T-helper 1 cell treated with Interleukin-12 subunit alpha and Interleukin-12 subunit beta and Interleukin-4 antibody, amounts not matched to agents 30 μg/mL and 1 μg/mL, for 36 hours (primary cell): ENCODE data around the gene ADARB1.

Experiments
- H3K27ac Mint-ChIP-seq: one replicate; pipeline ENCODE4 v1.8.0; 2021; ENCODE audit warnings: mild to moderate bottlenecking, mixed read lengths
- H3K27me3 Mint-ChIP-seq: one replicate; pipeline ENCODE4 v1.8.0; 2021; ENCODE audit warnings: low read depth, mixed read lengths
- H3K36me3 Mint-ChIP-seq: one replicate; pipeline ENCODE4 v1.8.0; 2021; ENCODE audit warnings: low read depth, mixed read lengths
- H3K4me1 Mint-ChIP-seq: one replicate; pipeline ENCODE4 v1.8.0; 2021; ENCODE audit warnings: low read depth, mixed read lengths
- H3K4me3 Mint-ChIP-seq: one replicate; pipeline ENCODE4 v1.8.0; 2021; ENCODE audit warnings: mild to moderate bottlenecking, moderate library complexity, mixed read lengths
- H3K9me3 Mint-ChIP-seq: one replicate; pipeline ENCODE4 v1.8.0; 2021; ENCODE audit warnings: mixed read lengths

ADARB1 gene

DNA sequence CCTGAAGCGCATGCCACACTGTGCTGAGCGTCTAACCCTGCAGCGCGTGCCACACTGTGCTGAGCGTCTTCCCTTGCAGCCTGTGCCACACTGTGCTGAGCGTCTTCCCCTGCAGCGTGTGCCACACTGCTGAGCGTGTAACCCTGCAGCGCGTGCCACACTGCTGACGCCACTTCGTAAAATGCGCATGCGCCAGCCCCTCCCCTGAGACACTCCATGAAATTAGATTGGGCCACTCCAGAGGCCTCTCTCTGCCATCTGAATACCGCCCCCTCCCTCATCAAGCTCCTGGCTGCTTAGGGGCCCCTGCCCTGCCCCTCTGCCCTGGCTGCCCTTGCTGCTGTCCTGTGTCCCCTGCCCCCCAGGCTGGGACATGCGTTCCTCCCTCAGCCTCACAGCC is 128.5 kb downstream of the ADARB1 start:
- Mint-ChIP-seq H3K27ac (no peak overlapping the region), H3K36me3 (peaks cover 12% of the 10 kb centered on the region), H3K4me3 (no peak overlapping the region), H3K27me3 (no peaks in the 10 kb centered on the region), H3K4me1 (peaks cover 11% of the 10 kb centered on the region), H3K9me3 (no peaks in the 10 kb centered on the region)

GRCh38 chr21:45203983-45204382 is 129.6 kb downstream of the ADARB1 start:
- H3K36me3 Mint-ChIP-seq: peaks cover 16% of the 10 kb centered on the region
- no peaks in the 10 kb centered on the region for H3K9me3 Mint-ChIP-seq
- no peak overlapping the region for H3K27ac Mint-ChIP-seq
- peaks cover 22% of the 10 kb centered on the region for H3K4me1 Mint-ChIP-seq
- no peaks in the 10 kb centered on the region for H3K27me3 Mint-ChIP-seq
- H3K4me3 Mint-ChIP-seq: no peak overlapping the region

GRCh38 chr21:45204395-45204794 is 130.0 kb downstream of the ADARB1 start:
- peaks cover 16% of the 10 kb centered on the region for H3K36me3 Mint-ChIP-seq
- H3K4me1 Mint-ChIP-seq: peaks cover 25% of the 10 kb centered on the region
- H3K27me3 Mint-ChIP-seq: no peaks in the 10 kb centered on the region
- no peak overlapping the region for H3K4me3 Mint-ChIP-seq
- H3K9me3 Mint-ChIP-seq: no peaks in the 10 kb centered on the region
- H3K27ac Mint-ChIP-seq: no peak overlapping the region

GRCh38 chr21:45207839-45208626 is 133.7 kb downstream of the ADARB1 start:
- H3K9me3 Mint-ChIP-seq: no peaks in the 10 kb centered on the region
- peaks cover 22% of the 10 kb centered on the region for H3K4me1 Mint-ChIP-seq
- H3K36me3 Mint-ChIP-seq: peaks cover 19% of the 10 kb centered on the region
- H3K27me3 Mint-ChIP-seq: no peaks in the 10 kb centered on the region
- H3K4me3 Mint-ChIP-seq: no peak overlapping the region
- H3K27ac Mint-ChIP-seq: no peak overlapping the region

- Mint-ChIP-seq H3K4me1 (peaks cover 22% of the 10 kb centered on the region), H3K27ac (no peak overlapping the region), H3K9me3 (no peaks in the 10 kb centered on the region), H3K36me3 (peaks cover 19% of the 10 kb centered on the region), H3K4me3 (no peak overlapping the region), H3K27me3 (no peaks in the 10 kb centered on the region)
These were observed 134.2 kb downstream of the ADARB1 start for GRCh38 chr21:45208627-45208951.

GRCh38 chr21:45209046-45209445 is 134.7 kb downstream of the ADARB1 start:
- H3K9me3 Mint-ChIP-seq: no peaks in the 10 kb centered on the region
- no peaks in the 10 kb centered on the region for H3K27me3 Mint-ChIP-seq
- peaks cover 19% of the 10 kb centered on the region for H3K36me3 Mint-ChIP-seq
- no peak overlapping the region for H3K4me3 Mint-ChIP-seq
- no peak overlapping the region for H3K27ac Mint-ChIP-seq
- peaks cover 22% of the 10 kb centered on the region for H3K4me1 Mint-ChIP-seq

GRCh38 chr21:45209685-45210284 is 135.4 kb downstream of the ADARB1 start:
- H3K9me3 Mint-ChIP-seq: no peaks in the 10 kb centered on the region
- H3K27ac Mint-ChIP-seq: no peak overlapping the region
- peaks cover 22% of the 10 kb centered on the region for H3K4me1 Mint-ChIP-seq
- H3K4me3 Mint-ChIP-seq: no peak overlapping the region
- peaks cover 22% of the 10 kb centered on the region for H3K36me3 Mint-ChIP-seq
- no peaks in the 10 kb centered on the region for H3K27me3 Mint-ChIP-seq

DNA sequence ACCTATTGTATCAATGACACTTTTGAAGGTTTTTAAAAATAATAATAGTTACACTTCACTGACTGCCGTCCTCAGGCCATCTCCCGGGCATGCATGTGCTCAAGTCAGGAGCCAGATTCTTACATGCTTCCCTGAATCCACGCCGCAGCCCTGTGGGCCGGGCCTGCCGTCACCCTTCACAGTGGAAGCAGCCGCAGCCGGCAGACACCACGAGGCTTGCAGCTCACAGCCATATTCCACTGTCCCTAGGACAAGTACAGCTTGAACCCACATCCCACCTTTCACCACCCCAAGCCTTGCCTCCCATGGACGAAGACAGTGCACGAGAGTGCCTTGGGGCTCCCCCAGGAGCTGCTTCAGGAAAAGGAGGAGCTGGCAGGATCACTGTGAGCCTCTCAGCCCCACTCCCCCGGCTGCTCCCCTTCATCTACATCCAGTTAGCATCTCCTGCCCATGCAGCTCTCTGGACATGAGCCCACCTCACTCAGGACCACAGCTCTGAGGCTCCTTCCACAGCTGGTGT is 136.1 kb downstream of the ADARB1 start:
- Mint-ChIP-seq H3K4me1 (peaks cover 22% of the 10 kb centered on the region), H3K27ac (no peak overlapping the region), H3K9me3 (no peaks in the 10 kb centered on the region), H3K27me3 (no peaks in the 10 kb centered on the region), H3K36me3 (peaks cover 23% of the 10 kb centered on the region), H3K4me3 (no peak overlapping the region)

- peaks cover 24% of the 10 kb centered on the region for H3K36me3 Mint-ChIP-seq
- H3K27me3 Mint-ChIP-seq: no peaks in the 10 kb centered on the region
- no peak overlapping the region for H3K27ac Mint-ChIP-seq
- H3K4me3 Mint-ChIP-seq: no peak overlapping the region
- peaks cover 2% of the 10 kb centered on the region for H3K9me3 Mint-ChIP-seq
- H3K4me1 Mint-ChIP-seq: peaks cover 22% of the 10 kb centered on the region
These were observed 137.3 kb downstream of the ADARB1 start for GRCh38 chr21:45211661-45212060.

- H3K4me3 Mint-ChIP-seq: no peak overlapping the region
- peaks cover 25% of the 10 kb centered on the region for H3K36me3 Mint-ChIP-seq
- no peak overlapping the region for H3K27ac Mint-ChIP-seq
- no peaks in the 10 kb centered on the region for H3K27me3 Mint-ChIP-seq
- H3K4me1 Mint-ChIP-seq: peaks cover 13% of the 10 kb centered on the region
- H3K9me3 Mint-ChIP-seq: peaks cover 15% of the 10 kb centered on the region
These were observed 139.0 kb downstream of the ADARB1 start for GRCh38 chr21:45213392-45213791.

DNA sequence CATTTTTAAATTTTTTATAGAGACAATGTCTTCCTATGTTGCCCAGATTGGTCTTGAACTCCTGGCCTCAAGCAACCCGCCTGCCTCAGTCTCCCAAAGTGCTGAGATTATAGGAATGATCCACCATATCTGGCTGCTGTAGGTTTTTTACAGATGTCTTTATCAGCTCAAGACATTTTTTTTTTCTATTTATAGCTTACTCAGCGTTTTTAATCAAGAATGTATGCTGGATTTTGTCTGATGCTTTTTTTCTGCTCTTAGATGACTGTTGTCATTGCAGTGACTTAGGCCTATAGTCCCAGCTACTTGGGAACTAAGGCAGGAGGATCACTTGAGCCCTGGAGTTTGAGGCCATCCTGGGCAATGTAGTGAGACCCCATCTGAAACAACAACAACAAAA is 140.8 kb downstream of the ADARB1 start:
- H3K4me3 Mint-ChIP-seq: no peak overlapping the region
- no peak overlapping the region for H3K27ac Mint-ChIP-seq
- H3K27me3 Mint-ChIP-seq: no peaks in the 10 kb centered on the region
- peaks cover 15% of the 10 kb centered on the region for H3K9me3 Mint-ChIP-seq
- peaks cover 3% of the 10 kb centered on the region for H3K4me1 Mint-ChIP-seq
- peaks cover 20% of the 10 kb centered on the region for H3K36me3 Mint-ChIP-seq

DNA sequence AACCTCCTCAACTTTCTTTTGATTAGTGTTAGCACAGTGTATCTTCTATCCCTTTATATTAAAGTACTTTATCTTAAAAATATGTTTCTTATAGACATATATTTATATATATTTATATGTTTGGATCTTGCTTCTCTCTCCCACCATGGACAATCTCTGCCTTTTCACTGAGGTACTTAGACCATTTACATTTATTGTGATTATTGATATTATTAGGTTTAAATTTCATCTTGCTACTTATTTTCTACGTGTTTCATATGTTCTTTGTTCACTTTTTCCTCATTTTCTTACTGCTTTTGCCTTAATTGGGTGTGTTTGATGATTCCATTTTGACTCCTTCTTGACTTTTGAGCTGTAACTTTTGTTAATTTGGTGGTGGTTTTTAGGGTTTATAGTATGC is 142.6 kb downstream of the ADARB1 start:
- Mint-ChIP-seq H3K36me3 (peaks cover 31% of the 10 kb centered on the region), H3K4me1 (peaks cover 3% of the 10 kb centered on the region), H3K4me3 (no peak overlapping the region), H3K9me3 (peaks cover 15% of the 10 kb centered on the region), H3K27me3 (no peaks in the 10 kb centered on the region), H3K27ac (no peak overlapping the region)

GRCh38 chr21:45219517-45219916 is 145.1 kb downstream of the ADARB1 start:
- Mint-ChIP-seq H3K4me1 (peaks cover 5% of the 10 kb centered on the region), H3K27ac (no peak overlapping the region), H3K36me3 (peaks cover 26% of the 10 kb centered on the region), H3K4me3 (no peak overlapping the region), H3K27me3 (no peaks in the 10 kb centered on the region), H3K9me3 (peaks cover 15% of the 10 kb centered on the region)

GRCh38 chr21:45220071-45220481 is 145.7 kb downstream of the ADARB1 start:
- H3K9me3 Mint-ChIP-seq: peaks cover 15% of the 10 kb centered on the region
- H3K27me3 Mint-ChIP-seq: no peaks in the 10 kb centered on the region
- H3K4me1 Mint-ChIP-seq: peaks cover 9% of the 10 kb centered on the region
- H3K36me3 Mint-ChIP-seq: peaks cover 25% of the 10 kb centered on the region
- H3K27ac Mint-ChIP-seq: no peak overlapping the region
- no peak overlapping the region for H3K4me3 Mint-ChIP-seq
